H1 (cell line): ENCODE results near the gene CCL25. TPM values are rescaled to one million over a fixed set of nuclear protein-coding genes. Genes with fewer than 3 reads are reported as not detected.

Source experiments
- CTCF ChIA-PET: fragments of 300-600 bp; sonication (Branson Sonifier 250); formaldehyde crosslinking; loops from one replicate; lab custom pipeline; 2021; ENCODE audit not compliant: partially characterized antibody; lab: Charles Lee
- POLR2A ChIA-PET: fragments of 300-600 bp; sonication (Branson Sonifier 250); formaldehyde crosslinking; loops from one replicate; lab custom pipeline; 2021; ENCODE audit warnings: inconsistent platforms; ENCODE audit not compliant: partially characterized antibody; lab: Charles Lee
- DNase-seq, 2 experiments: peaks; one replicate each; pipeline versions ENCODE4 v3.0.0 to v3.0.0-alpha.2; 2010 to 2022; ENCODE audit warnings: low spot score in 2 of 2, low read depth in 1 of 2, mixed read lengths in 1 of 2
- FAIRE-seq: peaks from 2 replicates; lab custom pipeline; 2011; peaks lifted over from hg19 to GRCh38; lab: Jason Lieb, UNC
- H2AFZ ChIP-seq: 2 replicates; pipeline ENCODE4 v1.8.1; 2012; ENCODE audit warnings: low read length, inconsistent platforms
- H2AK5ac ChIP-seq: 2 replicates; pipeline ENCODE4 v1.6.1; 2013; ENCODE audit warnings: low read depth, low read length
- H2BK120ac ChIP-seq: replicated peaks from 2 replicates; pipeline ENCODE3; 2013; ENCODE audit warnings: low read depth, low read length, inconsistent platforms
- H2BK12ac ChIP-seq: 2 replicates; pipeline ENCODE4 v1.6.1; 2013; ENCODE audit warnings: low read depth, low read length
- H2BK15ac ChIP-seq: 2 replicates; pipeline ENCODE4 v1.6.1; 2013; ENCODE audit warnings: low read length
- H2BK20ac ChIP-seq: 2 replicates; pipeline ENCODE4 v1.6.1; 2013; ENCODE audit warnings: low read length
- H2BK5ac ChIP-seq: 2 replicates; pipeline ENCODE4 v1.6.1; 2013; ENCODE audit warnings: low read depth, low read length
- H3K14ac ChIP-seq: 2 replicates; pipeline ENCODE4 v1.6.1; 2013; ENCODE audit warnings: inconsistent platforms; ENCODE audit not compliant: insufficient read length
- H3K18ac ChIP-seq: 2 replicates; pipeline ENCODE4 v1.6.1; 2013; ENCODE audit warnings: low read length; ENCODE audit errors: extremely low read depth
- H3K23ac ChIP-seq: 2 replicates; pipeline ENCODE4 v1.6.1; 2013; ENCODE audit warnings: inconsistent platforms; ENCODE audit not compliant: insufficient read length
- H3K23me2 ChIP-seq: 2 replicates; pipeline ENCODE4 v1.6.1; 2013; ENCODE audit warnings: low read depth, low read length
- H3K27ac ChIP-seq: 2 replicates; pipeline ENCODE4 v1.6.1; 2011; ENCODE audit warnings: low read depth, low read length, inconsistent platforms
- H3K27me3 ChIP-seq, 4 experiments: replicated peaks in 1 of 4; 1 replicate in 1 of 4; 2 replicates in 3 of 4; pipeline versions ENCODE4 v1.6.1 to v1.8.1; 2011 to 2013; ENCODE audit warnings: low read length in 3 of 4, mild to moderate bottlenecking in 3 of 4, inconsistent platforms in 2 of 4, mixed read lengths in 2 of 4, moderate library complexity in 1 of 4; ENCODE audit not compliant: control insufficient read depth in 3 of 4, insufficient read depth in 3 of 4; ENCODE audit errors: extremely low read depth in 1 of 4
- H3K36me3 ChIP-seq, 4 experiments: 2 replicates each; pipeline versions ENCODE4 v1.6.1 to v1.8.1; 2011 to 2013; ENCODE audit warnings: mild to moderate bottlenecking in 4 of 4, low read length in 3 of 4, moderate library complexity in 2 of 4, control low read depth in 1 of 4, inconsistent platforms in 1 of 4; ENCODE audit not compliant: insufficient read depth in 4 of 4, control insufficient read depth in 2 of 4
- H3K4ac ChIP-seq: replicated peaks from 2 replicates; pipeline ENCODE3; 2013; ENCODE audit warnings: low read length, low read depth, mixed read lengths, inconsistent platforms; ENCODE audit not compliant: insufficient read length
- H3K4me1 ChIP-seq, 4 experiments: replicated peaks in 1 of 4; 1 replicate in 1 of 4; 2 replicates in 3 of 4; pipeline versions ENCODE4 v1.6.1 to v1.8.1; 2011 to 2013; ENCODE audit warnings: low read length in 3 of 4, inconsistent platforms in 2 of 4, mixed read lengths in 1 of 4; ENCODE audit not compliant: insufficient read depth in 4 of 4, control insufficient read depth in 3 of 4
- H3K4me2 ChIP-seq, 2 experiments: 2 replicates each; pipeline versions ENCODE4 v1.6.1 to v1.8.1; 2011 to 2013; ENCODE audit warnings: low read depth in 2 of 2, low read length in 2 of 2, control low read depth in 1 of 2, inconsistent platforms in 1 of 2, mild to moderate bottlenecking in 1 of 2; ENCODE audit not compliant: insufficient read depth in 1 of 2
- H3K4me3 ChIP-seq, 4 experiments: fragments of 200-600, 300-600 bp in 1 of 4; sonication (generic), shearing (Covaris generic), sonication (Bioruptor Twin) in 1 of 4; 2 replicates each; pipeline versions ENCODE4 v1.5.1 to v1.8.1; 2011 to 2016; ENCODE audit warnings: low read length in 4 of 4, low read depth in 3 of 4, control low read depth in 2 of 4, inconsistent platforms in 2 of 4, mild to moderate bottlenecking in 2 of 4, mixed read lengths in 1 of 4, moderate library complexity in 1 of 4; ENCODE audit not compliant: insufficient read depth in 2 of 4; ENCODE audit errors: extremely low read depth in 1 of 4
- H3K56ac ChIP-seq: replicated peaks from 2 replicates; pipeline ENCODE3; 2013; ENCODE audit warnings: low read depth, mild to moderate bottlenecking, mixed read lengths, low read length, inconsistent platforms; ENCODE audit not compliant: insufficient read length
- H3K79me1 ChIP-seq: 2 replicates; pipeline ENCODE4 v1.6.1; 2013; ENCODE audit warnings: low read depth, low read length, control low read depth
- H3K79me2 ChIP-seq, 2 experiments: 2 replicates each; pipeline versions ENCODE4 v1.6.1 to v1.8.1; 2012 to 2013; ENCODE audit warnings: low read length in 2 of 2, mild to moderate bottlenecking in 2 of 2, inconsistent platforms in 1 of 2; ENCODE audit not compliant: insufficient read depth in 2 of 2, control insufficient read depth in 1 of 2
- H3K9ac ChIP-seq, 4 experiments: replicated peaks in 1 of 4; 1 replicate in 1 of 4; 2 replicates in 3 of 4; pipeline versions ENCODE4 v1.6.1 to v1.8.1; 2011 to 2013; ENCODE audit warnings: low read depth in 3 of 4, low read length in 3 of 4, control low read depth in 2 of 4, mild to moderate bottlenecking in 2 of 4, moderate library complexity in 2 of 4, inconsistent platforms in 1 of 4; ENCODE audit errors: extremely low read depth in 1 of 4
- H3K9me3 ChIP-seq, 2 experiments: 2 replicates each; pipeline versions ENCODE4 v1.6.1 to v1.8.1; 2012 to 2013; ENCODE audit warnings: mild to moderate bottlenecking in 2 of 2, moderate library complexity in 2 of 2, control low read depth in 1 of 2, inconsistent platforms in 1 of 2, low read depth in 1 of 2, low read length in 1 of 2, mixed read lengths in 1 of 2; ENCODE audit not compliant: insufficient read depth in 2 of 2
- H4K20me1 ChIP-seq, 2 experiments: replicated peaks in 1 of 2; 2 replicates each; pipeline versions ENCODE3 to v1.8.1; 2011 to 2013; ENCODE audit warnings: inconsistent platforms in 2 of 2, low read length in 2 of 2, mild to moderate bottlenecking in 1 of 2; ENCODE audit not compliant: insufficient read depth in 2 of 2, control insufficient read depth in 1 of 2
- H4K5ac ChIP-seq: 2 replicates; pipeline ENCODE4 v1.6.1; 2013; ENCODE audit warnings: low read length, low read depth, mixed read lengths, inconsistent platforms; ENCODE audit not compliant: insufficient read length
- H4K8ac ChIP-seq: 2 replicates; pipeline ENCODE4 v1.8.0; 2013; ENCODE audit warnings: mild to moderate bottlenecking, moderate library complexity, low read length, inconsistent platforms; ENCODE audit not compliant: insufficient read depth; ENCODE audit errors: extremely low read depth
- H4K91ac ChIP-seq: replicated peaks from 2 replicates; pipeline ENCODE3; 2013; ENCODE audit warnings: low read length, mixed read lengths, inconsistent platforms; ENCODE audit not compliant: insufficient read length
- CBX8 ChIP-seq: fragments of 300-800, 300-1000 bp; sonication (generic); IDR thresholded peaks from 2 replicates; pipeline ENCODE4 v1.7.1; 2016; ENCODE audit warnings: low read depth, low read length, borderline replicate concordance
- CREB1 ChIP-seq: IDR thresholded peaks from 2 replicates; pipeline ENCODE4 v1.6.1; 2012; ENCODE audit warnings: inconsistent platforms
- EP300 ChIP-seq, 2 experiments: IDR thresholded peaks; 1 replicate in 1 of 2; 2 replicates in 1 of 2; pipeline ENCODE4 v1.6.1; 2011 to 2012; ENCODE audit warnings: low read depth in 2 of 2, low read length in 2 of 2, mild to moderate bottlenecking in 2 of 2, borderline replicate concordance in 1 of 2, inconsistent platforms in 1 of 2, moderate library complexity in 1 of 2
- EZH2 ChIP-seq: fragments of 200-600 bp; sonication (generic); IDR thresholded peaks from 2 replicates; pipeline ENCODE4 v1.7.1; 2012; ENCODE audit warnings: low read depth, mild to moderate bottlenecking, moderate library complexity, low read length, inconsistent platforms; ENCODE audit not compliant: severe bottlenecking
- GTF2F1 ChIP-seq: IDR thresholded peaks from 2 replicates; pipeline ENCODE4 v1.6.1; 2012; ENCODE audit warnings: low read depth, low read length, improper control_type of control experiment, borderline replicate concordance
- NRF1 ChIP-seq: IDR thresholded peaks from 2 replicates; pipeline ENCODE4 v1.6.1; 2011; ENCODE audit warnings: mild to moderate bottlenecking, low read depth, low read length, improper control_type of control experiment
- POLR2A ChIP-seq, 2 experiments: IDR thresholded peaks; 1 replicate in 1 of 2; 2 replicates in 1 of 2; pipeline ENCODE4 v1.6.1; 2011; ENCODE audit warnings: low read depth in 2 of 2, low read length in 2 of 2, mild to moderate bottlenecking in 2 of 2; ENCODE audit errors: control extremely low read depth in 1 of 2
- SAP30 ChIP-seq: fragments of 300-600 bp; sonication (generic); IDR thresholded peaks from 2 replicates; pipeline ENCODE4 v1.7.1; 2012; ENCODE audit warnings: low read length, moderate library complexity, mild to moderate bottlenecking, inconsistent platforms; ENCODE audit not compliant: insufficient read depth, insufficient replicate concordance
- SP2 ChIP-seq: IDR thresholded peaks from 2 replicates; pipeline ENCODE4 v1.6.1; 2012; ENCODE audit warnings: mild to moderate bottlenecking, low read length, inconsistent platforms
- SRF ChIP-seq: IDR thresholded peaks from 2 replicates; pipeline ENCODE4 v1.6.1; 2011; ENCODE audit warnings: mild to moderate bottlenecking, low read depth, low read length, moderate library complexity
- SUZ12 ChIP-seq: fragments of 200-600 bp; sonication (generic); IDR thresholded peaks from 2 replicates; pipeline ENCODE4 v1.6.1; 2012; ENCODE audit warnings: mild to moderate bottlenecking, inconsistent platforms, low read length, moderate library complexity, mixed read lengths
- TAF1 ChIP-seq: IDR thresholded peaks from 2 replicates; pipeline ENCODE4 v1.6.1; 2011; ENCODE audit warnings: mild to moderate bottlenecking, low read depth, low read length
- TCF12 ChIP-seq: IDR thresholded peaks from 2 replicates; pipeline ENCODE4 v1.6.1; 2011; ENCODE audit warnings: low read depth, mild to moderate bottlenecking, low read length
- USF2 ChIP-seq: IDR thresholded peaks from 2 replicates; pipeline ENCODE4 v1.6.1; 2011; ENCODE audit warnings: low read length, improper control_type of control experiment
- WGBS, 2 experiments: shearing (Covaris generic) in 1 of 2; methylation state at CpG; one replicate each; pipeline versions ENCODE4 v1.1.6 to v1.1.7; 2013 to 2015; ENCODE audit warnings: low lambda C conversion rate in 2 of 2, mixed read lengths in 2 of 2, inconsistent platforms in 1 of 2, low coverage in 1 of 2, missing lambda C conversion rate in 1 of 2; ENCODE audit not compliant: insufficient replicate concordance in 2 of 2, insufficient coverage in 1 of 2, insufficient read length in 1 of 2; ENCODE audit errors: extremely low coverage in 1 of 2, missing lambda C conversion rate in 1 of 2; 5-methylcytosine and 5-hydroxymethylcytosine counted together
- polyA plus RNA-seq, 7 experiments: library from polyadenylated mRNA; depleted of rRNA in 3 of 7; stranded (reverse) in 5 of 7; unstranded in 2 of 7; fragments of >200 nt in 5 of 7; fragments of 200-250 nt in 2 of 7; gene quantifications; 1 replicate in 5 of 7; 2 replicates in 1 of 7; 4 replicates in 1 of 7; pipeline versions ENCODE4 v1.2.1 to v1.2.3, GENCODE V29; 2011 to 2013; ENCODE audit warnings: missing spikeins in 2 of 7, mixed read lengths in 2 of 7
- total RNA-seq: library from RNA; stranded (reverse); fragmentation: NEBNext Ultra II Directional; extraction: Animal tissue kit (Norgen Biotek cat#: 25700); gene quantifications from 2 replicates; pipeline ENCODE4 v1.2.1, GENCODE V29; 2021

Gene CCL25
- total and polyA plus RNA-seq, 2 of the 8 experiments (the other 6 are each of a cell fraction or from before 2014, with no cell fraction given) = 0.59 TPM; not detected in 1

GRCh38 chr19:8039231-8039630 is 13.3 kb upstream of the CCL25 start:
- no peaks in the 10 kb centered on the region for H3K9me3 ChIP-seq
- ChIA-PET CTCF (interaction anchor here (1.2 kb wide), 1 partner anchor 37 kb away, joined by 4 read pairs; no protein-coding TSS in a partner anchor), POLR2A (interaction anchor here (1.0 to 1.5 kb wide), 2 partner anchors 10 to 21 kb away, joined by 3 to 6 read pairs; no protein-coding TSS in a partner anchor)
- H3K18ac ChIP-seq = no peak overlapping the region
- H4K20me1 ChIP-seq = no peaks in the 10 kb centered on the region
- H4K5ac ChIP-seq = no peak overlapping the region
- no peak overlapping the region for H3K23ac ChIP-seq
- H3K27ac ChIP-seq = no peak overlapping the region
- H3K9ac ChIP-seq = no peak overlapping the region
- H4K8ac ChIP-seq = no peak overlapping the region
- H3K36me3 ChIP-seq = no peaks in the 10 kb centered on the region
- no peaks in the 10 kb centered on the region for H3K23me2 ChIP-seq
- H2AFZ ChIP-seq = no peak overlapping the region
- no peak for DNase-seq
- 77% methylated on average over 3 of the region's 3 CpGs; no CpG with 5 or more reads in 1 of the 2 experiments for WGBS, 2 experiments
- no peaks in the 10 kb centered on the region for H3K79me2 ChIP-seq
- H2BK5ac ChIP-seq = no peak overlapping the region
- H3K4me3 ChIP-seq = no peak overlapping the region
- no peaks in the 10 kb centered on the region; a peak in 1 of 7 replicates for H3K27me3 ChIP-seq
- no peak overlapping the region for H2BK20ac ChIP-seq
- no peak overlapping the region for H3K14ac ChIP-seq
- H2BK15ac ChIP-seq = no peak overlapping the region
- no peak for FAIRE-seq
- peaks cover 0 to 4% (median 3%) of the 10 kb centered on the region in 4 experiments; a peak in 2 of 7 replicates for H3K4me1 ChIP-seq
- no peak overlapping the region for H3K4me2 ChIP-seq
- no peaks in the 10 kb centered on the region for H3K79me1 ChIP-seq
- no peak overlapping the region for H3K4ac ChIP-seq
- H3K56ac ChIP-seq = no peak overlapping the region
- no peak overlapping the region for H2BK120ac ChIP-seq
- no peak overlapping the region for H4K91ac ChIP-seq
- H2BK12ac ChIP-seq = no peak overlapping the region
- H2AK5ac ChIP-seq = no peak overlapping the region
- TF ChIP-seq SAP30 (no peak), EZH2 (no peak), CREB1 (no peak), EP300 (IDR thresholded peaks at IDR 0.05; ENCODE audit: borderline replicate concordance in 1 of 2, low read depth in 2 of 2, low read length in 2 of 2) (no peak), SP2 (no peak), TCF12 (no peak), NRF1 (no peak), USF2 (no peak), TAF1 (no peak), SUZ12 (no peak), GTF2F1 (no peak), POLR2A (IDR thresholded peaks at IDR 0.05; ENCODE audit: control extremely low read depth in 1 of 2, low read depth in 2 of 2, low read length in 2 of 2) (no peak), SRF (no peak), CBX8 (no peak)
